Renal pelvis (tissue), 12 donors: ENCODE data around the gene SEZ6L. TPM values are rescaled to one million over a fixed set of nuclear protein-coding genes. Genes with fewer than 3 reads are reported as not detected.

Experiments
- DNase-seq: peaks from one replicate; pipeline ENCODE4 v3.0.0-alpha.2; 2013
- long read RNA-seq, 16 experiments: transcript quantifications; one replicate each; lab custom pipeline, GENCODE V29; 2026
- polyA plus RNA-seq, 3 donors: library from polyadenylated mRNA; unstranded; fragments of 120-200 nt; gene quantifications; one replicate each; pipeline ENCODE4 v1.2.1, GENCODE V29; 2013; ENCODE audit not compliant: insufficient read length in 3 of 3

Gene SEZ6L
- polyA plus RNA-seq = under 1 TPM; 0.06 to 0.30 (median 0.26) TPM
- long read RNA-seq, donor 1 = 0 reads
- long read RNA-seq, donor 2 = 0 reads
- long read RNA-seq, donor 3 = 0 reads
- long read RNA-seq, donor 4 = 0 reads
- long read RNA-seq, donor 5 = 0 reads
- long read RNA-seq, donor 6 = 0 reads
- long read RNA-seq, donor 7 = 0 reads
- long read RNA-seq, donor 8 = 0 reads
- long read RNA-seq, donor 9 = 0 reads
- long read RNA-seq, donor 10 = 0 reads
- long read RNA-seq, donor 11 = 0 reads
- long read RNA-seq, donor 12 = 0 reads
- long read RNA-seq, donor 13 = 0 reads
- long read RNA-seq, donor 14 = 0 reads
- long read RNA-seq, donor 15 = 0 reads
- long read RNA-seq, donor 16 = 0 reads

GRCh38 chr22:26169315-26170111, at the start of gene SEZ6L:
SEZ6L (plus strand) TSS chr22:26169462; CDS start chr22:26169670, 208 bp downstream.
- DNase-seq = peak; percentile 17

GRCh38 chr22:26122920-26123468, 46.3 kb upstream of the SEZ6L start:
- DNase-seq = no peak

- no peak for DNase-seq
Measured at GRCh38 chr22:26124991-26125725, 44.1 kb upstream of the SEZ6L start.

GRCh38 chr22:26127126-26127525, 42.1 kb upstream of the SEZ6L start:
- no peak for DNase-seq

GRCh38 chr22:26127556-26127955, 41.7 kb upstream of the SEZ6L start:
- no peak for DNase-seq

- no peak for DNase-seq
Measured at GRCh38 chr22:26131589-26132154, 37.6 kb upstream of the SEZ6L start.

- DNase-seq = no peak
Measured at GRCh38 chr22:26134654-26135330, 34.5 kb upstream of the SEZ6L start.

GRCh38 chr22:26135806-26136205, 33.5 kb upstream of the SEZ6L start:
- DNase-seq = no peak

GRCh38 chr22:26139310-26139709, 30.0 kb upstream of the SEZ6L start:
- DNase-seq = no peak

- no peak for DNase-seq
Measured at GRCh38 chr22:26141831-26142230, 27.4 kb upstream of the SEZ6L start.

- DNase-seq = no peak
Measured at GRCh38 chr22:26143806-26144325, 25.4 kb upstream of the SEZ6L start.

- no peak for DNase-seq
Measured at GRCh38 chr22:26159886-26160285, 9.4 kb upstream of the SEZ6L start.

- DNase-seq = no peak
Measured at GRCh38 chr22:26161746-26162145, 7.5 kb upstream of the SEZ6L start.

- DNase-seq = no peak
Measured at GRCh38 chr22:26162926-26163325, 6.3 kb upstream of the SEZ6L start.

- no peak for DNase-seq
Measured at GRCh38 chr22:26164174-26164573, 5.1 kb upstream of the SEZ6L start.

GRCh38 chr22:26168330-26168851, 871 bp upstream of the SEZ6L start:
- no peak for DNase-seq

GRCh38 chr22:26168939-26169314, 335 bp upstream of the SEZ6L start:
- peak; percentile 3 for DNase-seq

- DNase-seq = no peak
Measured at GRCh38 chr22:26170112-26170492, 840 bp downstream of the SEZ6L start.

GRCh38 chr22:26170795-26171580, 1.7 kb downstream of the SEZ6L start:
- peak; percentile 30 for DNase-seq
